ENCODE results near the gene GABRP.
"Not testable (repeated sequence)": the region's sequence is repeated elsewhere in the genome, so short reads cannot be mapped to it uniquely, and the experiment has no call there.

GABRP gene

DNA sequence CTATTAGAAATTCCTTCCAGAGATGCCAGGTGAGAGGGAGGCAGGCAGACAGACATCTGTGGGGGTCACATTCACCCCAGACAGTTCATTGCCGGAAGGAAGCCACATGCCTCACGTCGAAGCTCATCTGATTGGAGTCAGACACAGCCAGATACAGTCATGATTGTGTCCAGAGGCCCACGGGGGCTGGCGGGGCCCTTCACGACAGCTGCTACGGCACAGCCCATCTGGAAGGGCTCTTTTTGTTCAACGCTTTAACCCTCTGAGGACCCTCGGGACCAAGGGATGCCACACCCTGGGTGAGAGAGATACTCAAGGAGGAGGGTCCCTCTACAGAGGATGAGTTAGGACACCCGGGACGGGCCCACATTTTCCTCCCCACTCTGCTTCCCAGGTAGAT lies 31.9 kb upstream of the GABRP start:
- Histone ChIP-seq H3K36me3 (ENCODE audit: control insufficient read depth, insufficient read depth, low read length) (no peaks in the 10 kb centered on the region), H3K27me3 (replicated peaks; ENCODE audit: control insufficient read depth, insufficient read depth, low read length) (peaks cover 2% of the 10 kb centered on the region; the same call in 1 of the 2 replicates), H3K4me3 (replicated peaks; ENCODE audit: low read depth, low read length) (no peak overlapping the region)
- TF ChIP-seq, protein P1, sequence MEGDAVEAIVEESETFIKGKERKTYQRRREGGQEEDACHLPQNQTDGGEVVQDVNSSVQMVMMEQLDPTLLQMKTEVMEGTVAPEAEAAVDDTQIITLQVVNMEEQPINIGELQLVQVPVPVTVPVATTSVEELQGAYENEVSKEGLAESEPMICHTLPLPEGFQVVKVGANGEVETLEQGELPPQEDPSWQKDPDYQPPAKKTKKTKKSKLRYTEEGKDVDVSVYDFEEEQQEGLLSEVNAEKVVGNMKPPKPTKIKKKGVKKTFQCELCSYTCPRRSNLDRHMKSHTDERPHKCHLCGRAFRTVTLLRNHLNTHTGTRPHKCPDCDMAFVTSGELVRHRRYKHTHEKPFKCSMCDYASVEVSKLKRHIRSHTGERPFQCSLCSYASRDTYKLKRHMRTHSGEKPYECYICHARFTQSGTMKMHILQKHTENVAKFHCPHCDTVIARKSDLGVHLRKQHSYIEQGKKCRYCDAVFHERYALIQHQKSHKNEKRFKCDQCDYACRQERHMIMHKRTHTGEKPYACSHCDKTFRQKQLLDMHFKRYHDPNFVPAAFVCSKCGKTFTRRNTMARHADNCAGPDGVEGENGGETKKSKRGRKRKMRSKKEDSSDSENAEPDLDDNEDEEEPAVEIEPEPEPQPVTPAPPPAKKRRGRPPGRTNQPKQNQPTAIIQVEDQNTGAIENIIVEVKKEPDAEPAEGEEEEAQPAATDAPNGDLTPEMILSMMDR (IDR thresholded peaks at IDR 0.05; ENCODE audit: insufficient read depth, low read length, poor library complexity, severe bottlenecking): no peak
- DNase-seq (ENCODE audit: extremely low read depth, insufficient read length): no peak

DNA sequence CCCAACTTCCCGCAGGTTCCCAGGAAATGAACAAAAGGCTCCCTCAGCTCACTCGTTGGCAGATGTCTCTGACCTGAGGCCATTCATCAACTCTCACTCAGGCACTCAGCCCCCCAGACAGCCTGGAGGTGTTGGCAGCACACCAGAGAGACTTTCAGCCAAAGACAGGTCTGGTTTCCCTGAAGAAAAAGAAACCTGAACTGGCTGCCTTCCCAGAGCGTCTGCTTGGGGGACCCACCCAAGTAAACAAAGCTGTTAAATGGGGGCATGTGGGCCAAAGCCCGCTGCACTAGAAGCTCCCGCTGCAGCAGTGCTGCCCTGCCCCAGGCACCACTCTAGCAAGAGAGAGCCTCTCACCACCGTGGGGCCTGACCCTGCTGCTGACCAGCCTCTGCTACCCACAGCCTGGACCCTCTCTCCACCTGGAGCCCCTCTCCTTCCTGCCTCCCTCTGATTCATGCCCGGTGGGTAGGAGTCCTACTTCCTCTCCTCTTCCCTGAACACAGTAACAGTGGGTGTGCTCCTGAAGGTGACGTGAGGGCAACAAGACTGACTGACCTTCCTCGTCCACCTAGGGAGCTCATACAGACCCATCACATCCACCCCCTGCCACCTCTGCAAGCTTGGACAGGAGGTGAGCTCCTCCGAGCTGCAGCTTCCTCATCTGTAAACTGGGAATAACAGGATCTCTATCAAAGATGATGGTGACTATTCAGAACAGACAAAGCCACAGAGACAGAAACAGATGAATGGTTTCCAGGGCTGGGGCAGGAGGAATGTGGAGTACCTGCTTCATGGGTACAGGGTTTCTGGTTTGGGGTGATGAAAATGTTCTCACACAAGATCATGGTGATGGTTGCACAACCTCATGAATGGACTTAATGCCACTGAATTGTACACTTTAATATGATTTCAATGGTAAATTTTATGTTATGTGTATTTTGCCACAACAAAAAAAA lies 31.0 kb upstream of the GABRP start:
- no peak for DNase-seq (ENCODE audit: extremely low read depth, insufficient read length)
- TF ChIP-seq, protein P1 (IDR thresholded peaks at IDR 0.05; ENCODE audit: insufficient read depth, low read length, poor library complexity, severe bottlenecking): no peak
- peaks cover 2% of the 10 kb centered on the region; the same call in 1 of the 2 replicates for H3K27me3 ChIP-seq (replicated peaks; ENCODE audit: control insufficient read depth, insufficient read depth, low read length)
- no peak overlapping the region for H3K4me3 ChIP-seq (replicated peaks; ENCODE audit: low read depth, low read length)
- H3K36me3 ChIP-seq (ENCODE audit: control insufficient read depth, insufficient read depth, low read length): no peaks in the 10 kb centered on the region

DNA sequence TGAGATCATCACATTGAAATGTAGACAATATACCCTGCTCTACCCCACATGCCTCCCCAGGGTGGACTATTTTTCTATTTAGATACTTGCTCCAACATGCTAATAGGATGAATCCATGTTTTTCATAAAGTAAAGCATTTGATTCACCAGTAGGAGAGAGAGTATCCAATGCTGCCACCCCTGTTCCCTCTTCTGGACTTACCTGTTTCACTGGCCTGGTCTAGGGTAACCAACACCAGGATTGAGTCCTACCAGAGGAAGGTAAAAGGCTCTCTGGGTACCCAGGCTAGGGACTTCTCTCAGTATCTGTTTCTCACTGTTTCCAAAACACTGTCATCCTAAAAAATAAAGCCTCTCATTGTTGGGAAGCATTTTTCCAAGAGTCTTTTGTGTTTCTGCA lies 30.2 kb upstream of the GABRP start:
- TF ChIP-seq, protein P1 (IDR thresholded peaks at IDR 0.05; ENCODE audit: insufficient read depth, low read length, poor library complexity, severe bottlenecking): no peak
- peaks cover 2% of the 10 kb centered on the region; the same call in 1 of the 2 replicates for H3K27me3 ChIP-seq (replicated peaks; ENCODE audit: control insufficient read depth, insufficient read depth, low read length)
- no peak overlapping the region for H3K4me3 ChIP-seq (replicated peaks; ENCODE audit: low read depth, low read length)
- no peak for DNase-seq (ENCODE audit: extremely low read depth, insufficient read length)
- H3K36me3 ChIP-seq (ENCODE audit: control insufficient read depth, insufficient read depth, low read length): no peaks in the 10 kb centered on the region

DNA sequence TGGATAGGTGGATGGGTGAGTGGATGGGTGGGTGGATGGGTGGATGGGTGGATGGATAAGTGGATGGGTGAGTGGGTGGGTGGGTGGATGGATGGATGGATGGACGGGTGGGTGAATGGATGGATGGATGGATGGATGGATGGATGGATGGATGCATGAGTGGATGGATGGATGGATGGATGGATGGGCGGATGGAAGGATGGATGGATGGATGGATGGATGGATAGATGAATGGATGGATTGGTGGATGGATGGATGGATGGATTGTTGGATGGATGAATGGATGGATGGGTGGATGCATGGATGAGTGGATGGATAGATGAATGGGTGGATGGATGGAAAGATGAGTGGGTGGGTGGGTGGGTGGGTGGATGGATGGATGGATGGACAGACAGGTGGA lies 29.0 kb upstream of the GABRP start:
- not testable (repeated sequence) for DNase-seq (ENCODE audit: extremely low read depth, insufficient read length); H3K4me3 ChIP-seq (replicated peaks; ENCODE audit: low read depth, low read length)

DNA sequence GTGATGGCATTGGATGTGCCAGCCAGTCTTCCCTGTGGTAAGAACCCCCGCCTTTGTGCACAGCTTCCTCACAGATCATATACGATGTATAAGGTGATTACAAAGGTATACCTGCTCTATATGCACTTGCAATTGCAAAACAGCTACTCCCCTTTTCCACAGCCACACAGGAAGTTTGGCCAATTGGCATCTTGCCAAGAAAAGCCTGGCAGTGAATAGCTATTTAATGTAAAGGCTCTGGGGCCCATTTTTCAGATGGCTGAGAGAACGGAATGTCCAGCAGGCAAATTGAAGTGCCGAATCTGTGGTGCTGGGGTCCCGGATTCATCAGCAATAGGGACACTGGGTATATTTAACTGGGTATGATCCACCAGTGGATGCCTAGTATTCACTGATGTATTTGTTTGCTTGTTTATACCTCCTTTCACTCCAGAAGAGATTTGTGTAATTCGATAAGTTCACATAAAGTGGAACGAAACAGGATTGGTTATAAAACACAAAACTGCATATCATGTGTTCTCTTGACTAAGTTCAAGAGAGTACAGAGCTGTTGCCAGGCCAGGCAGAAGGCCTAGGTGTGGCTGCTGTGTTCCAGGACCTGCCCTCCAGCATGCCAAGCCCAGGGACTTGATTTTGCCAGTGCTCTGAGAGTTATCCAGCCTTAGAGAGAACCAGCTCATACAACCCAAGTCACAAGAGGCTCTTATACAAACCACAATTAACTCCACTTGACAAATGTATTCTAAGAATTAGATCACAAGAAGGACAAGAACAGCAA lies 27.7 kb upstream of the GABRP start:
- no peak for DNase-seq (ENCODE audit: extremely low read depth, insufficient read length)
- Histone ChIP-seq H3K36me3 (ENCODE audit: control insufficient read depth, insufficient read depth, low read length) (no peaks in the 10 kb centered on the region), H3K4me3 (replicated peaks; ENCODE audit: low read depth, low read length) (no peak overlapping the region), H3K27me3 (replicated peaks; ENCODE audit: control insufficient read depth, insufficient read depth, low read length) (no peaks in the 10 kb centered on the region; the same call in 1 of the 2 replicates)
- TF ChIP-seq, protein P1 (IDR thresholded peaks at IDR 0.05; ENCODE audit: insufficient read depth, low read length, poor library complexity, severe bottlenecking): no peak

More for the DNA sequence above, 29.0 kb upstream of the GABRP start:
- not testable (repeated sequence) for H3K36me3 ChIP-seq (ENCODE audit: control insufficient read depth, insufficient read depth, low read length); H3K27me3 ChIP-seq (replicated peaks; ENCODE audit: control insufficient read depth, insufficient read depth, low read length)

DNA sequence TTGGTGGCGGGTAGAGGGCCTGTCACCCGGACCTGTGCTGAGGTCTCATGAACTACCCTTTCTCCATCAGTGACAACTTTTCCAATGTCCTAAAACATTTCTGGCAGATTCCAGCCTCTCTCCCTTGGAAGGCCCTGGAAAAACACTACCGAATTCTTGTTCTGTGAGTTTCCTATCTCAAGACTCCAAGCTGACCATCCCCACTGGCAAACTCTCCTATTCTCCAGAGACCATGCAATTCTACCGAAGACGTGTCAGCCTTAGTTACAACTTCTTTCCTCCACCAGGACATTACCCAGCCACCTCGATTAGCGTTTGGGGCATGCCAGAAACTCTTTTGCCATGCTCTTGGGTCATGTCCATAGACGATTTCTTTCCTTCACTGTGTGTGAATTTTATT lies 26.8 kb upstream of the GABRP start:
- Histone ChIP-seq H3K36me3 (ENCODE audit: control insufficient read depth, insufficient read depth, low read length) (no peaks in the 10 kb centered on the region), H3K27me3 (replicated peaks; ENCODE audit: control insufficient read depth, insufficient read depth, low read length) (no peaks in the 10 kb centered on the region; the same call in 1 of the 2 replicates), H3K4me3 (replicated peaks; ENCODE audit: low read depth, low read length) (no peak overlapping the region)
- no peak for DNase-seq (ENCODE audit: extremely low read depth, insufficient read length)
- TF ChIP-seq, protein P1 (IDR thresholded peaks at IDR 0.05; ENCODE audit: insufficient read depth, low read length, poor library complexity, severe bottlenecking): no peak
